H9 (cell line): ENCODE results near the gene CHD9NB. TPM values are rescaled to one million over a fixed set of nuclear protein-coding genes. Genes with fewer than 3 reads are reported as not detected.

Experiments used
- DNase-seq: peaks from one replicate; pipeline ENCODE4 v3.0.0-alpha.2; 2017
- H2AFZ ChIP-seq: one replicate; pipeline ENCODE4 v1.6.1; 2013; ENCODE audit warnings: mild to moderate bottlenecking, low read length, control low read depth, moderate library complexity
- H2AK5ac ChIP-seq: 2 replicates; pipeline ENCODE4 v1.6.1; 2013; ENCODE audit warnings: low read length, control low read depth, mixed read lengths; ENCODE audit not compliant: insufficient read length
- H2BK120ac ChIP-seq: one replicate; pipeline ENCODE4 v1.6.1; 2013; ENCODE audit warnings: low read depth, mild to moderate bottlenecking, low read length, control low read depth, inconsistent platforms; ENCODE audit not compliant: poor library complexity, severe bottlenecking
- H2BK12ac ChIP-seq: 2 replicates; pipeline ENCODE4 v1.6.1; 2013; ENCODE audit warnings: low read length, control low read depth, mixed read lengths, low read depth; ENCODE audit not compliant: insufficient read length
- H2BK15ac ChIP-seq: 2 replicates; pipeline ENCODE4 v1.6.1; 2013; ENCODE audit warnings: low read depth, low read length, control low read depth
- H2BK20ac ChIP-seq: one replicate; pipeline ENCODE4 v1.6.1; 2013; ENCODE audit warnings: low read depth, mild to moderate bottlenecking, low read length, control low read depth, inconsistent platforms; ENCODE audit not compliant: poor library complexity, severe bottlenecking
- H2BK5ac ChIP-seq: 2 replicates; pipeline ENCODE4 v1.6.1; 2013; ENCODE audit warnings: low read length, control low read depth, mixed read lengths; ENCODE audit not compliant: insufficient read length
- H3K14ac ChIP-seq: 2 replicates; pipeline ENCODE4 v1.6.1; 2013; ENCODE audit warnings: low read length, control low read depth; ENCODE audit not compliant: insufficient read depth
- H3K18ac ChIP-seq: 2 replicates; pipeline ENCODE4 v1.6.1; 2013; ENCODE audit warnings: low read depth, mild to moderate bottlenecking, mixed read lengths, low read length, control low read depth; ENCODE audit not compliant: insufficient read length
- H3K23ac ChIP-seq: 2 replicates; pipeline ENCODE4 v1.6.1; 2013; ENCODE audit warnings: low read length, control low read depth, mixed read lengths, low read depth; ENCODE audit not compliant: insufficient read length
- H3K23me2 ChIP-seq: 2 replicates; pipeline ENCODE4 v1.6.1; 2013; ENCODE audit warnings: low read depth, mild to moderate bottlenecking, mixed read lengths, low read length, control low read depth; ENCODE audit not compliant: insufficient read length, poor library complexity, severe bottlenecking
- H3K27ac ChIP-seq: 2 replicates; pipeline ENCODE4 v1.5.1; 2013; ENCODE audit warnings: low read length, control low read depth, mixed read lengths, low read depth; ENCODE audit not compliant: insufficient read length
- H3K27me3 ChIP-seq: 2 replicates; pipeline ENCODE4 v1.6.1; 2013; ENCODE audit warnings: low read length, control low read depth, inconsistent platforms; ENCODE audit not compliant: insufficient read depth
- H3K4ac ChIP-seq: 2 replicates; pipeline ENCODE4 v1.6.1; 2013; ENCODE audit warnings: low read depth, mild to moderate bottlenecking, control low read depth, inconsistent platforms, low read length, moderate library complexity
- H3K4me1 ChIP-seq: 2 replicates; pipeline ENCODE4 v1.6.1; 2013; ENCODE audit warnings: low read length, control low read depth, inconsistent platforms; ENCODE audit not compliant: insufficient read depth
- H3K4me2 ChIP-seq: 2 replicates; pipeline ENCODE4 v1.6.1; 2013; ENCODE audit warnings: low read length, control low read depth, mixed read lengths; ENCODE audit not compliant: insufficient read length, insufficient read depth
- H3K56ac ChIP-seq: 2 replicates; pipeline ENCODE4 v1.6.1; 2013; ENCODE audit warnings: low read depth, mild to moderate bottlenecking, mixed read lengths, low read length, control low read depth; ENCODE audit not compliant: insufficient read length
- H3K79me1 ChIP-seq: 2 replicates; pipeline ENCODE4 v1.6.1; 2013; ENCODE audit warnings: low read depth, mild to moderate bottlenecking, moderate library complexity, low read length, control low read depth, inconsistent platforms; ENCODE audit not compliant: insufficient read depth, poor library complexity, severe bottlenecking
- H3K79me2 ChIP-seq: 2 replicates; pipeline ENCODE4 v1.6.1; 2013; ENCODE audit warnings: low read length, control low read depth, inconsistent platforms; ENCODE audit not compliant: insufficient read depth
- H3K9ac ChIP-seq: 2 replicates; pipeline ENCODE4 v1.6.1; 2013; ENCODE audit warnings: low read length, control low read depth, mixed read lengths; ENCODE audit not compliant: insufficient read length; ENCODE audit errors: extremely low read depth
- H3K9me3 ChIP-seq: one replicate; pipeline ENCODE4 v1.6.1; 2013; ENCODE audit warnings: low read depth, low read length, inconsistent platforms; ENCODE audit not compliant: control insufficient read depth
- H3T11ph ChIP-seq: one replicate; pipeline ENCODE4 v1.6.1; 2013; ENCODE audit warnings: mild to moderate bottlenecking, low read length, control low read depth, inconsistent platforms
- H4K20me1 ChIP-seq: one replicate; pipeline ENCODE4 v1.6.1; 2013; ENCODE audit not compliant: control insufficient read depth, insufficient read length, insufficient read depth
- H4K5ac ChIP-seq: 2 replicates; pipeline ENCODE4 v1.6.1; 2013; ENCODE audit warnings: low read depth, mild to moderate bottlenecking, mixed read lengths, low read length, control low read depth; ENCODE audit not compliant: insufficient read length
- H4K8ac ChIP-seq: replicated peaks from 2 replicates; pipeline ENCODE4 v1.6.1; 2013; ENCODE audit warnings: low read length, control low read depth, mixed read lengths, low read depth; ENCODE audit not compliant: insufficient read length
- H4K91ac ChIP-seq: 2 replicates; pipeline ENCODE4 v1.6.1; 2013; ENCODE audit warnings: low read depth, mild to moderate bottlenecking, moderate library complexity, mixed read lengths, low read length, control low read depth; ENCODE audit not compliant: insufficient read length
- H3K27ac Mint-ChIP-seq, 3 experiments: 2 replicates in 2 of 3; 3 replicates in 1 of 3; pipeline ENCODE4 v1.8.0; 2020 to 2021; ENCODE audit warnings: mixed read lengths in 3 of 3, mild to moderate bottlenecking in 1 of 3, moderate library complexity in 1 of 3
- H3K27me3 Mint-ChIP-seq: 2 replicates; pipeline ENCODE4 v1.8.0; 2021; ENCODE audit warnings: low read depth, mild to moderate bottlenecking, moderate library complexity, mixed read lengths
- H3K36me3 Mint-ChIP-seq, 3 experiments: 2 replicates in 2 of 3; 3 replicates in 1 of 3; pipeline ENCODE4 v1.8.0; 2020 to 2021; ENCODE audit warnings: low read depth in 3 of 3, mixed read lengths in 3 of 3; ENCODE audit not compliant: insufficient read depth in 1 of 3
- H3K4me1 Mint-ChIP-seq, 2 experiments: 2 replicates each; pipeline ENCODE4 v1.8.0; 2020; ENCODE audit warnings: mixed read lengths in 2 of 2
- H3K4me3 Mint-ChIP-seq, 2 experiments: 2 replicates in 1 of 2; 3 replicates in 1 of 2; pipeline ENCODE4 v1.8.0; 2020 to 2021; ENCODE audit warnings: mild to moderate bottlenecking in 2 of 2, mixed read lengths in 2 of 2, moderate library complexity in 1 of 2
- H3K9me3 Mint-ChIP-seq, 2 experiments: 2 replicates in 1 of 2; 3 replicates in 1 of 2; pipeline ENCODE4 v1.8.0; 2020; ENCODE audit warnings: mild to moderate bottlenecking in 2 of 2, mixed read lengths in 2 of 2, moderate library complexity in 1 of 2
- WGBS: extraction: QIAGEN DNeasy Blood & Tissue Kit; methylation state at CpG from one replicate; pipeline ENCODE4 v1.1.7; 2013; ENCODE audit warnings: missing lambda C conversion rate, low lambda C conversion rate, mixed read lengths; ENCODE audit not compliant: insufficient read length; ENCODE audit errors: extremely low coverage; 5-methylcytosine and 5-hydroxymethylcytosine counted together
- long read RNA-seq: library from polyadenylated mRNA; unstranded; transcript quantifications from one replicate; pipeline ENCODE4 v2.0.0, GENCODE V29; 2020
- total RNA-seq: library from RNA; stranded (reverse); gene quantifications from 2 replicates; pipeline ENCODE4 v1.2.1, GENCODE V29; 2021
- TF ChIP-seq, protein P1 (sequence below): fragments of 200-600 bp; sonication (generic); conservative IDR thresholded peaks from 3 replicates; pipeline ENCODE4 v1.8.0; 2021; ENCODE audit warnings: antibody characterized with exemption, mild to moderate bottlenecking

CHD9NB gene
- 2.6 and 3.3 TPM in 2 replicates for total RNA-seq
- long read RNA-seq, partial matches to known transcripts, result 0 of 2 reads
- long read RNA-seq, other reads (novel, unspliced or antisense), result 2 of 2 reads

DNA sequence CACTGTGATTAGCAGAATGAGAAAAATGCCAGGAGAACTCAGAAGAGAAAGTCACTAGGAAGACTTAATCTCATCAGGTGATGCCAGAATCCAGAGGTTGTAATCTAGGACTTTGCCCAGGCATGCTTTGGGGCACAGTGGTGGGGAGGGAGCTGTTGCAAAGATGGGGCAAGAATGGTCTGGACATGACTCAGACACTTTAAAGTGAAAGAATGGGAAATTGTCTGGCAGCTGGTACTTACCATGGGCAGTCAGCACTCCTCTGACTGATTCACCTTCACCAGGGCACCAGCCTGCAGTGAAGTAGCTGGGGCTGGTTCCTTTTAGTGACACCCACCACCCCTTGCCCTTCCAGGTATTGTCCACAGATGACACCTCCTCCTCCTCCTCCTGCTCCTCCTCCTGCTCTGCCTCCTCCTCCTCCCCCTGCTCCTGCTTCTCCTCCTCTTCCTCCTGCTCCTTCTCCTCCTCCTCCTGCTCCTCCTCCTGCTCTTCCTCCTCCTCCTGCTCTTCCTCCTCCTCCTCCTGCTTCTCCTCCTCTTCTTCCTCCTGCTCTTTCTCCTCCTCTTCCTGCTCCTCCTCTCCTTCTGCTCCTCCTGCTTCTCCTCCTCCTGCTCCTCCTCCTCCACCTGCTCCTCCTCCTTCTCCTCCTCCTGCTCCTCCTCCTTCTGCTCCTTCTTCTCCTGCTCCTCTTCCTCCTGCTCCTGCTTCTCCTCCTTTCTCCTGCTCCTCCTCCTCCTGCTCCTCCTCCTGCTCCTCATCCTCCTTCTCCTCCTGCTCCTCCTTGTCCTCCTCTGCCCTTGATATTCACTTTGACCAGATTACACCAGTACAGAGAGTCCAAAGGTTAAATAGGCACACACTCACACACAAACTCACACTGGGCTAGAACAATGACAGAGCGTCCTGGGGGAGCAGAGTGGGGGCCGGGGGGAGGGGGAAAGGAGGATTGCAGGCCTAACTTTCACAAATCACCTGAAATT lies at the start of gene CHD9NB:
TSS of gene CHD9NB (minus strand) at position 379 of the 983 bp plus-strand sequence. CDS start 8,739 bp downstream, outside the sequence.
- WGBS, result no CpG with 5 or more reads among the region's 2 CpGs
- H3K4me3 Mint-ChIP-seq, result no peak within 1 kb of the TSS; a peak in 1 of 5 replicates
- H2AFZ ChIP-seq, result no peak within 1 kb of the TSS

More for the DNA sequence above, at the start of gene CHD9NB:
- H2AK5ac ChIP-seq, result no peak within 1 kb of the TSS
- peaks cover 0 to 2% (median 0%) of the 10 kb centered on the region in 3 experiments; a peak in 1 of 7 replicates for H3K36me3 Mint-ChIP-seq
- H3K27ac ChIP-seq, result no peak within 1 kb of the TSS
- peak within 1 kb of the TSS; percentile 6 for H4K8ac ChIP-seq
- H3K9ac ChIP-seq, result no peak within 1 kb of the TSS
- H4K91ac ChIP-seq, result no peak within 1 kb of the TSS
- DNase-seq, result no peak
- H2BK20ac ChIP-seq, result no peak within 1 kb of the TSS
- TF ChIP-seq, protein P1, sequence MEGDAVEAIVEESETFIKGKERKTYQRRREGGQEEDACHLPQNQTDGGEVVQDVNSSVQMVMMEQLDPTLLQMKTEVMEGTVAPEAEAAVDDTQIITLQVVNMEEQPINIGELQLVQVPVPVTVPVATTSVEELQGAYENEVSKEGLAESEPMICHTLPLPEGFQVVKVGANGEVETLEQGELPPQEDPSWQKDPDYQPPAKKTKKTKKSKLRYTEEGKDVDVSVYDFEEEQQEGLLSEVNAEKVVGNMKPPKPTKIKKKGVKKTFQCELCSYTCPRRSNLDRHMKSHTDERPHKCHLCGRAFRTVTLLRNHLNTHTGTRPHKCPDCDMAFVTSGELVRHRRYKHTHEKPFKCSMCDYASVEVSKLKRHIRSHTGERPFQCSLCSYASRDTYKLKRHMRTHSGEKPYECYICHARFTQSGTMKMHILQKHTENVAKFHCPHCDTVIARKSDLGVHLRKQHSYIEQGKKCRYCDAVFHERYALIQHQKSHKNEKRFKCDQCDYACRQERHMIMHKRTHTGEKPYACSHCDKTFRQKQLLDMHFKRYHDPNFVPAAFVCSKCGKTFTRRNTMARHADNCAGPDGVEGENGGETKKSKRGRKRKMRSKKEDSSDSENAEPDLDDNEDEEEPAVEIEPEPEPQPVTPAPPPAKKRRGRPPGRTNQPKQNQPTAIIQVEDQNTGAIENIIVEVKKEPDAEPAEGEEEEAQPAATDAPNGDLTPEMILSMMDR, result no peak
- peaks cover 0 to 2% of the 10 kb centered on the region in 2 experiments; a peak in 3 of 5 replicates for H3K9me3 Mint-ChIP-seq
- H3K18ac ChIP-seq, result peak within 1 kb of the TSS; percentile 13
- H3T11ph ChIP-seq, result no peak within 1 kb of the TSS
- no peak within 1 kb of the TSS for H3K27ac Mint-ChIP-seq
- H4K5ac ChIP-seq, result no peak within 1 kb of the TSS
- H3K27me3 ChIP-seq, result no peaks in the 10 kb centered on the region
- peaks cover 13% of the 10 kb centered on the region for H3K23me2 ChIP-seq
- H2BK12ac ChIP-seq, result no peak within 1 kb of the TSS
- no peaks in the 10 kb centered on the region for H3K9me3 ChIP-seq
- no peaks in the 10 kb centered on the region for H3K27me3 Mint-ChIP-seq
- no peak within 1 kb of the TSS for H3K4ac ChIP-seq
- no peak within 1 kb of the TSS for H3K23ac ChIP-seq
- H3K56ac ChIP-seq, result no peak within 1 kb of the TSS
- H2BK15ac ChIP-seq, result no peak within 1 kb of the TSS
- peaks cover 2% of the 10 kb centered on the region; the same call in 1 of the 2 replicates for H3K4me1 ChIP-seq
- no peak within 1 kb of the TSS; the same call in 1 of the 2 replicates for H3K14ac ChIP-seq
- H3K4me1 Mint-ChIP-seq, result peaks cover 23 to 25% of the 10 kb centered on the region in 2 experiments
- H2BK120ac ChIP-seq, result no peak within 1 kb of the TSS
- H3K79me1 ChIP-seq, result no peaks in the 10 kb centered on the region
- no peaks in the 10 kb centered on the region for H4K20me1 ChIP-seq
- no peak within 1 kb of the TSS for H2BK5ac ChIP-seq
- H3K4me2 ChIP-seq, result no peak within 1 kb of the TSS
- 0 out of 2 replicates have a peak, but pooled peaks cover 1% of the 10 kb centered on the region for H3K79me2 ChIP-seq
